HG03064 (cell line): ENCODE measurements around the gene MEG3.

ENCODE experiments used
- ATAC-seq: cut with Tn5 transposase; IDR thresholded peaks from one replicate; pipeline ENCODE4 v1.9.1; 2021; ENCODE audit warnings: low read depth; ENCODE audit not compliant: unreplicated experiment

The MEG3 gene

GRCh38 chr14:100905166-100905565 is 79.2 kb downstream of the MEG3 start:
- ATAC-seq, result no peak

GRCh38 chr14:100906420-100906819 is 80.5 kb downstream of the MEG3 start:
- no peak for ATAC-seq

GRCh38 chr14:100907240-100907639 is 81.3 kb downstream of the MEG3 start:
- no peak for ATAC-seq

- no peak for ATAC-seq
Observed at GRCh38 chr14:100909439-100909838, 83.5 kb downstream of the MEG3 start.
